HK-2 (cell line): ENCODE measurements around the gene GAK.
A peak's percentile ranks its signal among the peaks of the same experiment; 100 is the strongest.
"Not testable (repeated sequence)": the region's sequence is repeated elsewhere in the genome, so short reads cannot be mapped to it uniquely, and the experiment has no call there.

Experiments
- DNase-seq: peaks from one replicate; pipeline ENCODE4 v3.0.0-alpha.2; 2018; ENCODE audit not compliant: unreplicated experiment

The GAK gene

DNA sequence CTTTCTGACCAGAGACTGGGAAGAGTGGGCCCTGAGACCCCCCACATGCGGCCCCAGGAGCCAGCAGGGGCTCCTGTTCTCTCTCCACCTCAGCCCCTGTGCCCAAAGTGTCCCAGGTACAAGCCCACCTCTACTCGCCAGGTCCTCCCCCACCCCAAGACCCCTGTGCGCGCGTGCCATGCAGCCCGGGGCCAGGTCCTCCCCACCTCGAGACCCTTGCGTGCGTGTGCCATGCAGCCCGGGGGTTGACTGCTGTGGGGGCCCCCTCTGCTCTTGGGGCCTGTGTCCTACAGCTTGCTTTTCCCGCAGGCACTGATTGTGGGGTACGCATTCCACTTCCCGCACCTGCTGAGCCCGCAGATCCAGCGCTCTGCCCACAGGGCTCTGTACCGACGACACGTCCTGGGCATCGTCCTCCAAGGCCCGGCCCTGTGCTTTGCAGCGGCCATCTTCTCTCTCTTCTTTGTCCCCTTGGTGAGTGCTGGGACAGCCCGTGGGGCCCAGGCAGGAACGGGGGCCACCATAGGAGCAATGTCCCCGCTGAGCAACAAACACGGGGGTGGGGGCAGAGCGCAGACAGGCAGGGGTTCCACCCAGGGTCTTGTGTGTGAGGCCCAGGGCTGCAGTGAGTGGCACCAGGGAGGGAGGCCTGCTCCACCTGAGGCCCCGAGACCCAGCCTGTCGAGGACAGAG, 20.9 kb upstream of the GAK start:
- no peak for DNase-seq

DNA sequence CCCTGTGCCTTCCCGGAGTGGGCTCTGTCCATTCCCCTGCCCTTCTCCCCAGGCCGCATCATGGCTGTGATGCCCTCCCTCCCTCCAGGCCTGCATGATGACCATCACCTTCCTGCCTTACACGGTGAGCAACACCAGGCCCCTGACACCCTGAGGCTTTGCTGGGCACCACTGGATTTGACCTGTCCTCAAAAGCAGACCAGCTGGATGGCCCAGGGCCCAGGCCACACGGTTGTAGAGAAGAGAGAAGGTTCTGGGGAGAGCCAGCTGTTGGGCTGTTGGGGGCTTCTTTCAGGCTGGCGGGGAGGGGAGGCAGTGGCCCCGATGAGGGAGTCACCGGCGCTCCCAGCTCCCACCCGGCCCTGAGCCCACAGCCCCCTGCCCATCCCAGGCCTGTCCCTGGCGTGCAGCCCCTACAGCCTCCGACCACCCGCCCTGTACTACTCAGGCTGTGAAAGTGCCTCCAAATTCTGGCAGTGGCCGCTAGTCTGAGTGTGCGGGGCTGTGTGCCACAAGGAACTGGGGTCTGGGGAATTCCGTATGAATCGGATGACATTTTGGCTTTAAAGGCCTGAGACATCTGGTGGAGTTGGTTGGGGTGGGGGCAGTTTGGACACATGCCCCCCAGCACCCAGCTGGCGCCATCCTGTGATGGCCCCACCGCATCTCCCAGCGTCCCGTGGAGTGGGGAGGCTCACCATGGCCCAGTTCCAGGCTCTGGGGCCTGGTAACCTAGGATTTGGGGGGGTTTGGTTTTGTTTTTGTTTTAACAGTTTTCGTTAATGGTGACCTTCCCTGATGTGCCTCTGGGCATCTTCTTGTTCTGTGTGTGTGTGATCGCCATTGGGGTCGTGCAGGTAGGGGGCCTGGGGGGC, 19.7 kb upstream of the GAK start:
- no peak for DNase-seq

DNA sequence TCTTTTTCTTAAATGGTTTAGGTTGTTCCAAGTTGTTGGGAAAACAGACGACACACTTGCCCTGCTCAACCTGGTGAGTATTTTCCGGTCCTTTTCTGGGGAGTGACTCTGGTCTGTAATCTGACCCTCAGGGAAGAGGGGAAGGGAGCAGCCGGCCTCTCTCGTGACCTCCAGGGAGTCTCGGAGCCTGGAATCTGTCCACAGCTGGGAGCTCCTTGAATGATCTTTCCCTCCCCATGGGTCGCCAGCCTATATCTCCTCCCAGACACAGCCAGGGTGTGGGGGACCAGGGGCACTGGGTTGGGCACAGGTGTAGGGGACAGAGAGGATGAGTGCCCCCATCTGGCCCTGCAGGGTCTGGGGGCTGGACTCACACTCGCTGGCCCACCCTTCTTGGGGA, 19.1 kb upstream of the GAK start:
- no peak for DNase-seq

DNA sequence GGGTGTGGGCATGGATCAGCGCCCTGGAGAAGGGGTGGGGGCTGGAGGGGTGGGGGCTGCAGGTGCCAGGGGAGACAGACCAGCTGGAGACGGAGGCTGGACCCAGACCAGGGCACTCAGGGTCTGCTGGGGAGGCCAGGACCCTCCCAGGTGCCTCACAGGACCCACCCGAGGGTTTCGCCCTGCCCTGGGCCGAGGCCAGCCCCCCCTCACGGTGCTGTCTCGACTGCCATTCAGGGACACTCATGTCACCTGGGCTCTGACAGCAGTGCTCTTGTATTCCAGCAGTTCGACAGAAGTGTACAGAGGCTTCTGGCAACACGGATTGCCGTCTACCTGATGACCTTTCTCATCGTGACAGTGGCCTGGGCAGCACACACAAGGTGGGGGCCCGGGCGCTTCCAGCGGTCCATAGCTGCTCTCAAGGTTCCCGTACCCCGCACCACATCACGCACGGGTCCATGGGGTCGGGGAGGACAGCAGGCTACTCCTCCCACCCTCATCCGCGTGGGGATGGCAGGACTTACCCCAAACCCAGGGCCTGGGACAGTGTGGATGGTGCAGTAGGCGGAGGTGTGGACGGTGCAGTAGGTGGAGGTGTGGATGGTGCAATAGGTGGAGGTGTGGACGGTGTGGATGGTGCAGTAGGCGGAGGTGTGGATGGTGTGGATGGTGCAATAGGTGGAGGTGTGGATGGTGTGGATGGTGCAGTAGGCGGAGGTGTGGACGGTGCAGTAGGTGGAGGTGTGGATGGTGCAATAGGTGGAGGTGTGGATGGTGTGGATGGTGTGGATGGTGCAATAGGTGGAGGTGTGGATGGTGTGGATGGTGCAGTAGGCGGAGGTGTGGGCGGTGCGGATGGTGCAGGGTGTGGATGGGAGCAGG, 18.3 kb upstream of the GAK start:
- no peak for DNase-seq

DNA sequence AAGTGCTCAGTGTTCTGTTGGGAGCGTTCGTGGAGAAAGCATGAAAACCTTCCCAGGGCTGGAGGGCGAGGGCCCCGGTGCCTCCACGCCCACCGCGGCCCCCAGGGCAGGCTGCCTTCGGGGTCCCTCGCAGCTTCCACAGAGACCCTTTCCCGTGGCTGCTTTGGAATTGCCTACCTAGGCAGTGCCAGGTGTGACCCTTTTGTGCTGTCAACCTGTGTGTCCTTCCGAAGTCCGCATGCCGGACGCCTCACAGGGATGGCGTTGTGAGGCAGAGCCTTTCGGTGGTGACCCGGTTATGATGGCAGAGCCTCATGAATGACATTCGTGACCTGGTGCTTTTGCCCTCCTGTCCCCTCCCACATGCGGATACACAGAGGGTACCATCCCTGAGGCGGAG, 17.5 kb upstream of the GAK start:
- DNase-seq: no peak

DNA sequence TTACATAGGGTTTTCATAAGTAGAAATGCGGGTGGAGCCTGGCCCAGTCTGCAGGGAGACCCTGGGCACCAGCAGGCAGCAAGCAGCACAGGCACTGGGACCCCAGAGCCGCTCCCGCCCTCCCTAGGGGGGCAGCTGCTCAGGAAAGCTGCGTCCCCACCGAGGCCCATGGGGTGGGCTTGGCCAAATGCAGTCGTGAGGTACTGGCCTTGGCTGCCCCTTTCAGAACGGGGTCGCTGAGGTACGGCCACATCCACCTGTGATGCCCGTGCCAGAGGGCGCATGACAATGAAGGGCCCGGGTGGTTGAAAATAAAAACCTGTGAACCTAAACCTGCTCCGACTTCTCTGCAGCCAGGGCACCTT, 16.8 kb upstream of the GAK start:
- DNase-seq: no peak

DNA sequence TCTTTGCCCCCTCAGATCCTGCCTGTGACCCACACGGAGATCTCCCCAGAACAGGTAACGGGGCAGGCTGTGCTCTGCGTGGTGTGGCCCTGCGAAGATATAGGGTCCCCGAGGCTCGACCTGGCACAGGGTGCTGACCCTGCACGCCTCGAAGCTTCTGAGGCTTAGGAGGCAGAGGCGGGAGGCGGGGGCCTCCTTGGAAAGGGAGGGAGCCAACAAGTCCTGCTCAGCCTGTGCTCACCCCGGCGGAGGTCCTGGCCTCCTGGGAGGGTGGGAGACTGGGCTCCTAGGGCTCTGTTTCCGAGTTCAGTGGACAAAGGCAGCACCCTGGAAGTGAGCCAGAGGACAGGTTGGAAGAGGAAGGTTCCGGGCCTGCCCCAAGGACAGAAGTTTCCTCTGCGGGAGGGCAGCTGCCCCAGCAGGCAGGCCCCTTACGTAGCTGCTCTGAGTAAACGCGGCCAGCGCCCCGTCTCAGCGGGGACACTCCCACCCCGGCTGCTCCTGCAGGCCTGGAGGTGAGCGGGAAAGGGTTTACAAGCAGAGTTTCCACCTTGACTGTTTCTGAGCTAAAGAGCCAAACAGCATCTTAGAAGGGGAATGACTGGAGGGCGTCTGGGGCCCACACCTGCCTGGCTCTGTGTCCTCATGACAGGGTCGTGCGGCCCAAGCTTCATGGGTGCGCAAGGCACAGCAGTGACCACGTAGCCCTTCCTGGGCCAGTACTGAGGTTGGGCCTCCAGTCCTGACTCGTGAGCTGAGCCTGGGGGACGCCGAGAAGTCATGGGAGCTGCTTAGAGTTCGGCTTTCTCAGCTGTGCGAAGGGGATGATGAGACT, 16.2 kb upstream of the GAK start:
- no peak for DNase-seq

DNA sequence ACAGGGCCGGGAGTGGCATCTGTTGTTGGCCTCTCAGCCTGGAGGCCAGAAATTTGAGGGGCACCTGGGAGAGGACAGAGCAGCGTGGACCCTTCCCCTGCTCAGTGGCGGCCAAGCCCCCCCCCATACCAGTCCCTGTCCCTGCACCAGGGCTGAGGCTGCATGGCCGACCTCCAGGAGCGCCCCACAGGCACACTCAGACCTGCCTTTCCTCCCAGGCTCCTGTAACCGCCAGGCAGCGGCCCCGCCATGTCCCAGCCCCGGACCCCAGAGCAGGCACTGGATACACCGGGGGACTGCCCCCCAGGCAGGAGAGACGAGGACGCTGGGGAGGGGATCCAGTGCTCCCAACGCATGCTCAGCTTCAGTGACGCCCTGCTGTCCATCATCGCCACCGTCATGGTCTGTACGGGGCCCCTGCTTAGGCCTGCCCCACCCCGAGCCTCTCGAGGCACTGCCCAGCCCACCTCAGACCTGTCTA, 15.4 kb upstream of the GAK start:
- no peak for DNase-seq

DNA sequence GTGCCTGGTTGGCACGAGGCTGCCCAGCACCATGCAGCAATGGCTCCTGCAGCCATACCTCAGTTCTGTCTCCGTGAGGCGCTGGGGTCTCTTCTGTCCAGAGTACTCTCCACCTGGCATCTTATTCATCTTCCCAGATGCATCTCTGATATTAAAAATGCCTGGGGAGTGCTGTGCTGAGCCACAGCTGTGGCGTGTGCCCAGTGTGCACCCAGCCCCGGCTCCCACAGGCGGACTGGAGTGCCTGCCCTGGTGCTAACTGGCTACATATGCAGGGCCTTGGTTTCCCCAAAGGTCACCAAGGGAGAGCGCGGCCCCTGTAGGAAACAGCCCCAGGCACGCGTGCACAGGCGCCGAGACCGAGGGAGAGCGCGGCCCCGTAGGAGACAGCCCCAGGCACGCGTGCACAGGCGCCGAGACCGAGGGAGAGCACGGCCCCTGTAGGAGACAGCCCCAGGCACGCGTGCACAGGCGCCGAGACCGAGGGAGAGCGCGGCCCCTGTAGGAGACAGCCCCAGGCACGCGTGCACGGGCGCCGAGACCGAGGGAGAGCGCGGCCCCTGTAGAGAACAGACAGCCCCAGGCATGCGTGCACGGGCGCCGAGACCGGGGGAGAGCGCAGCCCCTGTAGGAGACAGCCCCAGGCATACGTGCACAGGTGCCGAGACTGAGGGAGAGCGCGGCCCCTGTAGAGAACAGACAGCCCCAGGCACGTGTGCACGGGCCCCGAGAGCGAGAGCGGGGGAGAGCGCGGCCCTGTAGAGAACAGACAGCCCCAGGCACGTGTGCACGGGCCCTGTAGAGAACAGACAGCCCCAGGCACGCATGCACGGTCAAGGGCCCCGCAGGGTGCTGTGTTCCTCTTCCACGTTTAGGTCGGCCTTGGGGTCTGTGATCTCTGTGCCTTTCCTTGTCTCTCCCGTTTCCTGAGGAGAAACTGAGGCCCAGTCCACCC, 14.7 kb upstream of the GAK start:
- no peak for DNase-seq

DNA sequence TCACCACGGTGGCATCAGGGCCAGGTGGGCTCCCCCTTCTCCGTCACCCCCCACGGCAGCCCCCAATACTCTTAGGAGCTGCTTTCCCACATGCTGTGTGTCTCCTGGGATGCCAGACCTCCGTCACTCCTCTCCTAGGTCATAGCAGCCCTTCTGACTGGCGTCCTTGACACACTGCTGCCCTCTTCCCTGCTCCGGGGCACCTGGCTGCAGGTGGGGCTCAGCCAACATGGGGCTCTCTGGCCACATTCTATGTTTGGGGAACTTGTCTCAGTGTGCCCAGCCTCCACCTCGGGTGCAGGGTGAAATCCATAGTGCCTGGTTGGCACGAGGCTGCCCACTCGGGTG, 14.0 kb upstream of the GAK start:
- DNase-seq: no peak

DNA sequence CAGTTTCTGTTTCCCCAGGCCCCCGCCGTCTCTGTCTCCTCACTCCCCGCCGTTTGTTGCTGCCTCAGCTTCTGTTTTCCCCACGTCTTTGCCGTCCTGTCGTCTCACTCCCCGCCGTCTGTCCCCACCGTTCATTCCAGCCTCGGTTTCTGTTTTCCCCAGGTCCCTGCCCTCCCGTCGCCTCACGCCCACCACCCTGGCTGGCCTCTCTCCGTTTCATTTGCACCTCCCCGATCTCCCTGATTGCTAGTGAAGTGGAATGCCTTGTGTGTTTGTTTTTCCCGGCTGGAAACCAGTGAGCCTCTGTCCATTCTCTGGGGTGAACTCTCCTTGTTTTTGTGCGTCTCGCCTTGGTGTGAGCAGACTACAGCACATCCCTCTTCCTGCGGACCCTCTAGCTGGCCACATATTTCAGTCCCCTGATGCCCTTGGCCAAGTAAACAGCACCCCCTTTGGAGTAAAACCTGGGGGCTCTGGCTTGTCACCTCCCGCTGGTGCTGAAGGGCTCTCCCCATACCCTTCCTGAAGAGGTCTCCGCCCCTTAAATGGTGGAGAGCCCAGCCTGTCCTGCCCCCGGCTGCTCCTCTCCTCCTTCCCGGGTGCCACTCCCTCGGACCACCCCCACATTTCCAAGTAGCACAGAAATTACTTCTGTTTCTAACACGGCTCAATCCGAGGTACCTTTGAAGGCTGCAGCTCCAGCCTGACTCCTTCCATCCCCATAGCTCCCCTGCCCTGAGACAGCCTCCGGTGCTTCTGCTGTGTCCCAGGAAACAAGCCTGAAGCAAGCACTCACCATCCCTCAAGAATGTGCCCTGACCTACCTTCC, 13.4 kb upstream of the GAK start:
- no peak for DNase-seq

DNA sequence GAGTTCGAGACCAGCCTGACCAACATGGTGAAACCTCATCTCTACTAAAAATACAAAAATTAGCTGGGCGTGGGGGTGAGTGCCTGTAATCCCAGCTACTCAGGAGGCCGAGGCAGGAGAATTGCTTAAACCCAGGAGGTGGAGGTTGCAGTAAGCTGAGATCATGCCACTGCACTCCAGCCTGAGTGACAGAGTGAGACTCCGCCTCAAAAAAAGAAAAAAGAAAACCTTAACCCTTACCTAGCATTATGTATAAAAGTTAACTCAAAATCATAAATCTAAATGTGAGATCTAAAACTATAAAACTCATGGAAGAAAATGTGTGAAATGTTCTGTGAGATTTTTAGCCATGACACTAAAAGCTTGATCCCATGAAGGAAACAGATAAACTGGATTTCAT, 7.4 kb upstream of the GAK start:
- not testable (repeated sequence) for DNase-seq

DNA sequence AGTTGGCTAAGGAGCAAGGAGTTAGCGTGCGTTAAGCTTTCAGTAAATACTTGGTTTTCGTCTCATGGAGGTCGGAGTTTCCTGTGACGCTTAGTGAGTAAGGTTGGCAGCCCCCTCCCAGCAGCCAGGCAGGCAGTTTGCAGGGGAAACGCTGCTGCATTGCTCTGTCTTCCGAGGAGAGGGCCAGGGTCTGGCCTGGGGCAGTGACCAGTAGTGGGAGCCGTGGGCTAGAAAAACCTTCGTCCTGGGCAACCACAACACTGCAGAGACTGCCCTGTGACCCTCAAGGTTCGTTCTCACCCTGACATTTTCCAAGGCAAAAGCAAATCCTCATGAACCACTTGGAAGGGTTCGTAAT, 576 bp upstream of the GAK start:
- no peak for DNase-seq

DNA sequence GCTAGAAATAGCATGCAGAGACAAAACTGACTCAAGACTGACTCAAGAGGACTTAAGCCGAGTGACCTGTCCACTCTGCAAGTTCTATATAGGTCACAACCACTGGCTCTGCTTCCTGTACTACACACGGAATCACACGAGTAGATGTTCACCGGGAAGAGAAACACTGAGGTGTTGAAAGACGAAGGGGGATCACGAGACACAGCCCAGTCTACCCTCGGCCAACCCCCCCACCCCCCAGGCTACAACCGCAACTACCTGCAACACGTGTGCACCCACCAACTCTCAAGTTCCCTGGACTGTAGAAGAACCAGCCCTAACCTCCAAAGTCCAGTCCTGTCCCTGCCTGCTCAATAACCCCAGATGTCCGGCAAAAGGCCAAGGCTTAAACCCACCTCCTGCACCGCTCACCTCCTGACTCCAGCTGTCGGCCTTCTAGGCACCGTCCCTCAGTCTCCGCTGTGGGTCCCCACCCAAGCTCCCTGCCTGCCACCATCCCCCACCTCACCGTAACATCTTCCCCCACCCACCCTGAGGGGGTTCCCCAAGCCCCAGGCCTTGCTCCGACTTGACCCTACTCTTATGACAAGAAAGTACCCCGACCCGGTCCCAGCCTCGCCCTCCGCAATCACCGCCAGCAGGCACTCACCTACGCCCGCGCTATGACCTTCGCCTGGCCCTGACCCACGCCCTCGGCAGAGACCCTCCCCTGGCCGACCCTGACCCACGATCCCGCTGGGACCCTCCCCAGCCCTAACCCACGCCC, 739 bp downstream of the GAK start:
- peak; percentile 35 for DNase-seq

DNA sequence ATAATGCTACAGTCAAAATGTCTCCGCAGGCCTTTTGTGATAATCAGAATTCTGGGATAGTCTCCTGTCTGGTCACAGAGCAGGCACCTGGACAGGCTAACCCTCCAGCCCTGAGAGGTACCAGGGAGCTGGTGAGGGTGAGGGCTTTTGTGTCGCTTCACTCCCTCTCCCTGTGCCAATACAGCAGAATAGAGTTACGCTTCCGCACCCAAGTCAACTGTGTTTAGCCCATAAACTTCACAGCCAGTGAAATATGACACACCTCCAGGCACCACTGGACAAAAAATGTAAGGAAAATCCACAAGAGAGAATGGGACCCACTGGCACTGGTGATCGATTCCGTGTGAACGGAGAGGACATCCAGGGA, 1.3 kb downstream of the GAK start:
- peak; percentile 15 for DNase-seq

DNA sequence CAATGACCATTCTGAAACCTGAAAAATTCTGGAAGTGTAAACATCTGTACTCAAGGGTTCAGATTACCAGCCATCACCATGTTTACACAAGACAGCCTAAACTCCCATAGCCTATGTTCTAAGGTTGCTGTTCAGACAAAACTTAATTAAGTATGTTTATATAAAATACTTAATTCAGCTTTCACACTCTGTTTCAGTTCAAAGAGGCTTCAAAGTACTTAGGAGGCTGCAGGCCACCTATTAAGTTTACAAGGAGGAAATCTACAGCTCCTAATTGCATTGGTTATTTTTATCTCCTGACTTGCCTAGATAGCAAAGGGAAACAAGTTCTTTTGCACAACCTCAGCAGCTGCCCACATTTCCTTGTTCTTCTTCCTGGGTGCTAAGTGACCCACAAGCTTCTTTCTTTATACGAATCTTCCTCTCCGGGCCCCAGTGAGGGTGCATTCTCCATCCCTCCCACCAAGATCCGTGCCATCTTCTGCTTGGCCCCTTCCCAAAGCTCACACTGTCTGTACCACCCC, 2.0 kb downstream of the GAK start:
- no peak for DNase-seq

DNA sequence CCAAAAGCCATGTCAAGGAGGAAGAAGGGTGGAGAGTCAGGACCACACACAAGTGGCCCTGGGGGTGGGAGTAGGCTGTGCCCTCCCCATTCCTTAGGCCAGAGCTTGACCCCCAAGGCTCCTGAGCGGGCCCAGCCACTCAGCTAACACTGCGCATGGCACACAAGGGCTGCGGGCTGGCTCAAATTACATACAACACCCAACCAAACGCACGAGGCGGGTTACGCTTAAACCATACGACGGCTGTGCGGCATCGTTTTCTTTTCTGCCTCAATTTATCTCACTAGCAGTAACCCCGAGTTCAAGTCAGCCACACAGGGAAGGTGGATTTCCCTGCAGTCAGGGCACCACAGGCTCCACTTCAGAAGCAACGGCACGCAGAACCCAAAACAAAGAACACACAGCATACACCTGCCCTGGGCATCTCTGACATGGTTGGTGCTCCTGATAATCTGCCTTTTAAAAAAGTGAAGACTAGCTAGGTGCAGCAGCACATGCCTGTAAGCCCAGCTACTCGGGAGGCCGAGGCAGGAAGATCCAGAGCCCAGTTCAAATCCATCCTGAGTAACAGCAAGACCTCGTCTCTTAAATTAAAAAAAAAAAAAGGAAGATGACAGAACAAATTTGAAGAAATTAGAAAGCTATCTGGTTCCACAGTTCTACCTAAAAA, 2.9 kb downstream of the GAK start:
- no peak for DNase-seq

DNA sequence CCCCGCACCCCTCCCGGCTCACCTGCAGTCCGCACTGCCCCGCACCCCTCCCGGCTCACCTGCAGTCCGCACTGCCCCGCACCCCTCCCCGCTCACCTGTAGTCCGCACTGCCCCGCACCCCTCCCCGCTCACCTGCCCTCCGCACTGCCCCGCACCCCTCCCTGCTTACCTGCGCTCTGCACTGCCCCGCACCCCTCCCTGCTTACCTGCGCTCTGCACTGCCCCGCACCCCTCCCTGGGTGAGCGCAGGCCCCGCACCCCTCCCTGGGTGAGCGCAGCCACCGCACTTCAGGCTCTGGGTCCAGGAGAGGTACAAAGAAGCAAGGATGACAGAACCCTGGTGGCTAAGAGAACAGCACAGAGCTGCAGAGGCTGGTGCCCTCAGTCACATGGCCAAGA, 4.5 kb downstream of the GAK start:
- DNase-seq: not testable (repeated sequence)
